Neuronal stem cell (in vitro differentiated cells): Measurements from ENCODE around the gene ADAMTS18.

Source experiments
- DNase-seq: peaks from one replicate; pipeline ENCODE4 v3.0.0-alpha.2; 2013; ENCODE audit warnings: low spot score
- H2AFZ ChIP-seq: one replicate; pipeline ENCODE4 v1.6.1; 2013; ENCODE audit warnings: mild to moderate bottlenecking, low read length, inconsistent platforms
- H2AK5ac ChIP-seq: 2 replicates; pipeline ENCODE4 v1.6.1; 2013; ENCODE audit warnings: low read depth, mild to moderate bottlenecking, inconsistent platforms, low read length, moderate library complexity, mixed read lengths
- H2BK120ac ChIP-seq: 2 replicates; pipeline ENCODE4 v1.6.1; 2013; ENCODE audit warnings: low read depth, mild to moderate bottlenecking, inconsistent platforms, low read length, moderate library complexity, mixed read lengths
- H2BK12ac ChIP-seq: one replicate; pipeline ENCODE4 v1.6.1; 2013; ENCODE audit warnings: low read length, inconsistent platforms
- H2BK15ac ChIP-seq: 2 replicates; pipeline ENCODE4 v1.6.1; 2013; ENCODE audit warnings: mild to moderate bottlenecking, low read length, inconsistent platforms, mixed read lengths
- H2BK5ac ChIP-seq: one replicate; pipeline ENCODE4 v1.6.1; 2013; ENCODE audit warnings: inconsistent platforms, mild to moderate bottlenecking, low read length, moderate library complexity
- H3K14ac ChIP-seq: one replicate; pipeline ENCODE4 v1.6.1; 2013; ENCODE audit warnings: low read length, inconsistent platforms
- H3K18ac ChIP-seq: 2 replicates; pipeline ENCODE4 v1.6.1; 2013; ENCODE audit warnings: low read length, inconsistent platforms
- H3K23ac ChIP-seq: 2 replicates; pipeline ENCODE4 v1.6.1; 2013; ENCODE audit warnings: low read depth, mild to moderate bottlenecking, mixed read lengths, low read length, inconsistent platforms; ENCODE audit not compliant: poor library complexity
- H3K27ac ChIP-seq: replicated peaks from 3 replicates; pipeline ENCODE4 v1.5.1; 2013; ENCODE audit warnings: low read length, inconsistent platforms
- H3K27me3 ChIP-seq, 3 experiments: 2 replicates each; pipeline ENCODE4 v1.6.1; 2013; ENCODE audit warnings: low read length in 3 of 3, mild to moderate bottlenecking in 2 of 3, inconsistent platforms in 1 of 3, low read depth in 1 of 3, mixed read lengths in 1 of 3, moderate library complexity in 1 of 3; ENCODE audit not compliant: control insufficient read depth in 3 of 3, insufficient read depth in 3 of 3
- H3K36me3 ChIP-seq, 2 donors: replicated peaks in 1 of 2; 2 replicates each; pipeline ENCODE4 v1.6.1; 2013; ENCODE audit warnings: low read length in 2 of 2; ENCODE audit not compliant: control insufficient read depth in 2 of 2, insufficient read depth in 2 of 2
- H3K4ac ChIP-seq: 2 replicates; pipeline ENCODE4 v1.6.1; 2013; ENCODE audit warnings: inconsistent platforms, mild to moderate bottlenecking, low read length, moderate library complexity
- H3K4me1 ChIP-seq, 2 donors: 1 replicate in 1 of 2; 2 replicates in 1 of 2; pipeline ENCODE4 v1.6.1; 2013; ENCODE audit warnings: low read length in 2 of 2, low read depth in 1 of 2; ENCODE audit not compliant: control insufficient read depth in 2 of 2, insufficient read depth in 1 of 2
- H3K4me2 ChIP-seq: one replicate; pipeline ENCODE4 v1.6.1; 2013; ENCODE audit warnings: mild to moderate bottlenecking, low read length, inconsistent platforms; ENCODE audit not compliant: insufficient read depth, poor library complexity, severe bottlenecking
- H3K4me3 ChIP-seq, 2 donors: 2 replicates each; pipeline ENCODE4 v1.5.1; 2013; ENCODE audit warnings: low read length in 2 of 2, mild to moderate bottlenecking in 2 of 2, inconsistent platforms in 1 of 2, moderate library complexity in 1 of 2
- H3K79me1 ChIP-seq: one replicate; pipeline ENCODE4 v1.6.1; 2013; ENCODE audit warnings: low read depth, mild to moderate bottlenecking, inconsistent platforms, low read length, moderate library complexity
- H3K9ac ChIP-seq: one replicate; pipeline ENCODE4 v1.6.1; 2013; ENCODE audit warnings: mild to moderate bottlenecking, low read depth, low read length, inconsistent platforms; ENCODE audit not compliant: poor library complexity
- H3K9me3 ChIP-seq, 2 donors: replicated peaks in 1 of 2; 2 replicates each; pipeline versions ENCODE3 to v1.6.1; 2013; ENCODE audit warnings: low read length in 2 of 2, mild to moderate bottlenecking in 2 of 2, inconsistent platforms in 1 of 2, low read depth in 1 of 2, mixed read lengths in 1 of 2, moderate library complexity in 1 of 2; ENCODE audit not compliant: control insufficient read depth in 2 of 2, insufficient read depth in 1 of 2
- H4K8ac ChIP-seq: one replicate; pipeline ENCODE4 v1.6.1; 2013; ENCODE audit warnings: low read depth, mild to moderate bottlenecking, inconsistent platforms, low read length, moderate library complexity
- H4K91ac ChIP-seq: one replicate; pipeline ENCODE4 v1.6.1; 2013; ENCODE audit warnings: low read length, low read depth, mild to moderate bottlenecking, inconsistent platforms; ENCODE audit not compliant: poor library complexity
- WGBS, 2 donors: extraction: QIAGEN DNeasy Blood & Tissue Kit; methylation state at CpG; one replicate each; pipeline ENCODE4 v1.1.7; 2013; ENCODE audit warnings: missing lambda C conversion rate in 2 of 2, mixed read lengths in 1 of 2; ENCODE audit not compliant: insufficient read length in 2 of 2, insufficient replicate concordance in 1 of 2; ENCODE audit errors: extremely low coverage in 2 of 2; 5-methylcytosine and 5-hydroxymethylcytosine counted together

The ADAMTS18 gene

DNA sequence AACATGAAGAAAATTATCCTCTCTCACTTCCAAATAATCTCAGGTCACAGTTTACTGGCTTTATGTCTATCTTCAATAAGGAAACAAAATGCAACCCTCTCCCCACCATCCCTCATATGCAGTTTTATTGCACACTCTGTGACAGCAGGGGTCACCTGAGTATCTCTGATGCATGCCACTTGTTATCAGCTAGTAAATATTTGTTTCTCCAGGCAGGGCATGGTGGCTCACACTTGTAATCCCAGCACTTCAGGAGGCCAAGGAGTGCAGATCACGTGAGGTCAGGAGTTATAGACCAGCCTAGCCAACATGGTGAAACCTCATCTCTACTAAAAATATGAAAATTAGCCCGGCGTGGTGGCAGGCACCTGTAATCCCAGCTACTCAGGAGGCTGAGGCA, 61.1 kb downstream of the ADAMTS18 start:
- H3K4ac ChIP-seq: no peak overlapping the region
- DNase-seq: no peak
- WGBS, 2 donors: no CpG with 5 or more reads among the region's 3 CpGs
- H3K9me3 ChIP-seq: no peaks in the 10 kb centered on the region
- no peak overlapping the region for H2BK12ac ChIP-seq
- no peaks in the 10 kb centered on the region for H3K4me1 ChIP-seq
- no peak overlapping the region for H4K91ac ChIP-seq
- H2AK5ac ChIP-seq: no peak overlapping the region
- no peak overlapping the region for H3K18ac ChIP-seq
- no peak overlapping the region for H2BK120ac ChIP-seq
- no peak overlapping the region for H2BK5ac ChIP-seq
- H3K4me2 ChIP-seq: no peak overlapping the region
- H3K4me3 ChIP-seq: no peak overlapping the region
- H3K14ac ChIP-seq: no peak overlapping the region
- H3K27me3 ChIP-seq: no peaks in the 10 kb centered on the region
- no peak overlapping the region for H3K27ac ChIP-seq
- H3K36me3 ChIP-seq: no peaks in the 10 kb centered on the region
- H3K79me1 ChIP-seq: no peaks in the 10 kb centered on the region
- no peak overlapping the region for H2BK15ac ChIP-seq
- H2AFZ ChIP-seq: no peak overlapping the region
- no peak overlapping the region for H3K23ac ChIP-seq
- no peak overlapping the region for H3K9ac ChIP-seq
- H4K8ac ChIP-seq: no peak overlapping the region

DNA sequence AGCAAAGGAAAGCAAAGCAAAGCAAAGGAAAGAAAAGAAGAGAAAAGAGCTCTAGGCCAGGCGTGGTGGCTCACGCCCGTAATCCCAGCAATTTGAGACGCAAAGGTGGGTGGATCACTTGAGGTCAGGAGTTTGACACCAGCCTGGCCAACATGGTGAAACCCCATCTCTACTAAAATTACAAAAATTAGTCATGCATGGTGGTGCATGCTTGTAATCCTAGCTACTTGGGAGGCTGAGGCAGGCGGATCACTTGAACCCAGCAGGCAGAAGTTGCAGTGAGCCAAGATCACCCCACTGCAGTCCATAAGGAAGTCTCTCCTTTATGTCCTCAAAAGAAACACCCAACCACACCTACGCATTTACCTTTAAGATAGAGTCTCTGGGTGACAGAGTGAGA, 70.1 kb downstream of the ADAMTS18 start:
- Histone ChIP-seq H3K27me3 (no peaks in the 10 kb centered on the region), H2AFZ (no peak overlapping the region), H3K4ac (no peak overlapping the region), H2BK15ac (no peak overlapping the region), H4K8ac (no peak overlapping the region), H2BK5ac (no peak overlapping the region), H2AK5ac (no peak overlapping the region), H3K36me3 (no peaks in the 10 kb centered on the region), H3K79me1 (no peaks in the 10 kb centered on the region), H3K9ac (no peak overlapping the region), H4K91ac (no peak overlapping the region), H2BK120ac (no peak overlapping the region), H3K27ac (no peak overlapping the region), H3K4me1 (no peaks in the 10 kb centered on the region), H3K14ac (no peak overlapping the region), H3K18ac (no peak overlapping the region), H3K4me2 (no peak overlapping the region), H2BK12ac (no peak overlapping the region), H3K4me3 (no peak overlapping the region), H3K23ac (no peak overlapping the region), H3K9me3 (no peaks in the 10 kb centered on the region)
- WGBS, 2 donors: no CpG with 5 or more reads among the region's 6 CpGs
- DNase-seq: no peak

DNA sequence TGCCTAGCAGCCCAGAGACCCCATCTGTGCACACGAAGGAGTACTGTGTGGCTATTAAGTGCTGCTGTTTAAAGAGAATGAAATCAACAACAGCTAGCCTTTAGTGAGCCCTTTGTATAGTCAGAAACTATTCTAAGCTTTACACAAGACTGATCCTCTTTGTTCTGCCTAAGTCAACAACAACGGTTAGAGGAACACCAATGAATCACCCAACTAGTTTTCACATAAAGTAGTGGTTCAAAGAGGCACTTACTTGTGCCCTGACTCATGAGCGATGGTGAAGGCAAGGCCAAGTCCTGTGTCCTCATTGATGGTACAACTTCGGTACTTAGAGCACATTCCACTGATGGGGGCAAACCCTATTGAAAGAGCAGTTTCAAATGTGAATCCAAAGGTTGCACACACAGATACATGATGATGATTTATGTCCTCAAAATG, 75.8 kb downstream of the ADAMTS18 start:
- H2BK15ac ChIP-seq: no peak overlapping the region
- H3K27ac ChIP-seq: no peak overlapping the region
- DNase-seq: peak; percentile 18

DNA sequence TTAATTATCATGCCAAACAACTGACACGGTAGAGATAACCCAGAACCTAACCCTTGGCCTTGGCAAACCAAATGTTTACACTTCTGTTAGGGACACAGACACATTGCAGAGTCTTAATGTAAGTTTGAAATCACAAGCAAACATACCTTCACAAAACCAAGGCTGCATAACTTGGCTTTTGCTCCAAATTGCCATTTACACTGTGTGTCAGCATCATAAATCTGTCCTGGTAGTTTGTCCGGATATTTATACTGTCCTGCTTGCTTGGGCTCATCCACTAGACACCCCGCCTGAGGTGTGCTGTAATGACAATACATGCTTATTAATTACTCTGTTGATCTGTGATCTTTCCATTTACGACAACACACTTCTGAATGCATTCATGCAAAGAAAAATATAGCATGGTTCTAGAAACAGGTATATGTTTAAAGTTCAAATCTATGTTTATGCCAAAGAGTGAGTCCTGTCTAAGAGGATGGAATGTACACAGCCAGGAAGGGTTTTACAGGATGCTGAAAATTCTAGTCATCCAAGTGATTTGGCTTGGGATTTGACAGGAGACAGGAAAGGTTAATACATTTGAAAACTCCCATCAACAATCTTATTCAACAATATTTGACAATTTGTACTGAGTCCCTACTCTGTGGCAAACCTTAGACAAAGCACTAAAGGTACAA, 81.1 kb downstream of the ADAMTS18 start:
- no peak overlapping the region for H4K8ac ChIP-seq
- no peak overlapping the region for H2BK12ac ChIP-seq
- no peak overlapping the region for H2AK5ac ChIP-seq
- H3K23ac ChIP-seq: no peak overlapping the region
- H3K4ac ChIP-seq: no peak overlapping the region
- H2BK15ac ChIP-seq: no peak overlapping the region
- no peak overlapping the region for H3K18ac ChIP-seq
- H2BK120ac ChIP-seq: no peak overlapping the region
- H3K27me3 ChIP-seq: no peaks in the 10 kb centered on the region
- no peak overlapping the region for H3K4me2 ChIP-seq
- no peak overlapping the region for H3K14ac ChIP-seq
- no peaks in the 10 kb centered on the region for H3K79me1 ChIP-seq
- no peaks in the 10 kb centered on the region for H3K36me3 ChIP-seq
- no peak overlapping the region for H2AFZ ChIP-seq
- H3K27ac ChIP-seq: no peak overlapping the region
- no peak overlapping the region for H3K4me3 ChIP-seq
- no peak overlapping the region for H4K91ac ChIP-seq
- no peaks in the 10 kb centered on the region for H3K9me3 ChIP-seq
- H3K9ac ChIP-seq: no peak overlapping the region
- no peak for DNase-seq
- no peaks in the 10 kb centered on the region for H3K4me1 ChIP-seq
- WGBS, 2 donors: no CpG with 5 or more reads among the region's 4 CpGs
- no peak overlapping the region for H2BK5ac ChIP-seq

More for the DNA sequence above, 75.8 kb downstream of the ADAMTS18 start:
- no peak overlapping the region for H2AFZ ChIP-seq
- H4K8ac ChIP-seq: no peak overlapping the region
- no peaks in the 10 kb centered on the region for H3K79me1 ChIP-seq
- H3K27me3 ChIP-seq: no peaks in the 10 kb centered on the region
- H3K36me3 ChIP-seq: no peaks in the 10 kb centered on the region
- no peaks in the 10 kb centered on the region for H3K9me3 ChIP-seq
- peaks cover 0 to 2% of the 10 kb centered on the region in 2 donors for H3K4me1 ChIP-seq
- H3K14ac ChIP-seq: no peak overlapping the region
- H3K18ac ChIP-seq: no peak overlapping the region
- H2BK12ac ChIP-seq: no peak overlapping the region
- H3K9ac ChIP-seq: no peak overlapping the region
- no peak overlapping the region for H2AK5ac ChIP-seq
- H3K23ac ChIP-seq: no peak overlapping the region
- no peak overlapping the region for H3K4me3 ChIP-seq
- H2BK5ac ChIP-seq: no peak overlapping the region
- WGBS, 2 donors: no CpG with 5 or more reads among the region's 4 CpGs
- no peak overlapping the region for H4K91ac ChIP-seq
- no peak overlapping the region for H2BK120ac ChIP-seq
- H3K4ac ChIP-seq: no peak overlapping the region
- H3K4me2 ChIP-seq: no peak overlapping the region
